ENCODE results near the gene PTGER3.

DNA sequence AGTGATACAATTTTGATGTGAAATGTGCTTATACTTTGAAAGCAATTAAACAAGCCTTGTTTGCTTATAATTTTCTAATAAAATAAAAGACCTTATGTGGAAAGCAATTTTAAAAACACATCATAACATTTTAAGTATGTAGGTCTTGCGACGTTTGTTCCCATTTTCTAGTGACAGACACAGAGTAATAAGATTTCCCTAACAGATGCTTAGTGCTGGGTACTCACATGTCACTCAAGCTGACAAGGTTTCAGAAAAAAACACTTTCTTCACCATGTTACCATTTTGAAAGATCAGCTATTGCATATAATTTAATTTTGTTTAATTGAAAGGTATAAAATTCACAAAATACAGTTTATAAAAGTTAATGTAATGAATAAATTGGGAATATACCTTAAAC, 47.3 kb upstream of the PTGER3 start:
- TF ChIP-seq, protein P1, sequence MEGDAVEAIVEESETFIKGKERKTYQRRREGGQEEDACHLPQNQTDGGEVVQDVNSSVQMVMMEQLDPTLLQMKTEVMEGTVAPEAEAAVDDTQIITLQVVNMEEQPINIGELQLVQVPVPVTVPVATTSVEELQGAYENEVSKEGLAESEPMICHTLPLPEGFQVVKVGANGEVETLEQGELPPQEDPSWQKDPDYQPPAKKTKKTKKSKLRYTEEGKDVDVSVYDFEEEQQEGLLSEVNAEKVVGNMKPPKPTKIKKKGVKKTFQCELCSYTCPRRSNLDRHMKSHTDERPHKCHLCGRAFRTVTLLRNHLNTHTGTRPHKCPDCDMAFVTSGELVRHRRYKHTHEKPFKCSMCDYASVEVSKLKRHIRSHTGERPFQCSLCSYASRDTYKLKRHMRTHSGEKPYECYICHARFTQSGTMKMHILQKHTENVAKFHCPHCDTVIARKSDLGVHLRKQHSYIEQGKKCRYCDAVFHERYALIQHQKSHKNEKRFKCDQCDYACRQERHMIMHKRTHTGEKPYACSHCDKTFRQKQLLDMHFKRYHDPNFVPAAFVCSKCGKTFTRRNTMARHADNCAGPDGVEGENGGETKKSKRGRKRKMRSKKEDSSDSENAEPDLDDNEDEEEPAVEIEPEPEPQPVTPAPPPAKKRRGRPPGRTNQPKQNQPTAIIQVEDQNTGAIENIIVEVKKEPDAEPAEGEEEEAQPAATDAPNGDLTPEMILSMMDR (IDR thresholded peaks at IDR 0.05) = no peak
- TF ChIP-seq ZFX (IDR thresholded peaks at IDR 0.05; ENCODE audit: borderline replicate concordance) = no peak
